Measurements from ENCODE around the gene RAP1A.
"Not testable (repeated sequence)": the region's sequence is repeated elsewhere in the genome, so short reads cannot be mapped to it uniquely, and the experiment has no call there.

Gene RAP1A

DNA sequence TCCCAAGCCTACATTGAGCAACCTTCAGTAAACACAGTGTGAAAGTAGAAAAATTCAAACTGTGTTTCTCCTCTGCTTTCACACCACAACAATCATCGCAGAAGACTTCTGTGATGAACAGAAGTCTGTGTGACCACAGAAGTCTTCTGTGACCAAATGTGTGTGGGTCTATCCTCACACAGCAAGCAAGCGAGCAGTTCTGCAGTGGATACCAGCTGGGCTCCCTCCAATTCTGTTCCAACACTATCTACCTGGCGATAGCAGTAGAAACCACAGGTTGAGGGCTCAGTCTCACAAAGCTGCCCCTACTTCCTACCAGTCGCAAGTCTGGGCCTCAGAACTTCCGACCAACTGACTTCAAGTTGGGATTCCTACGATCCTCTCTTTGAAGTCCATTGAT lies 21.0 kb upstream of the RAP1A start:
- Histone ChIP-seq H3K27me3 (ENCODE audit: control insufficient read depth, insufficient read depth, low read length) (no peaks in the 10 kb centered on the region), H3K4me1 (ENCODE audit: control insufficient read depth, insufficient read depth, low read length) (no peaks in the 10 kb centered on the region; the same call in 1 of the 2 replicates), H3K9me3 (ENCODE audit: control insufficient read depth, insufficient read depth, low read depth, low read length) (no peaks in the 10 kb centered on the region), H3K9ac (ENCODE audit: low read length) (no peak overlapping the region), H3K36me3 (ENCODE audit: control insufficient read depth, insufficient read depth, low read length) (no peaks in the 10 kb centered on the region), H3K27ac (ENCODE audit: low read depth, low read length) (no peak overlapping the region), H3K4me3 (ENCODE audit: low read depth, low read length) (no peak overlapping the region)

DNA sequence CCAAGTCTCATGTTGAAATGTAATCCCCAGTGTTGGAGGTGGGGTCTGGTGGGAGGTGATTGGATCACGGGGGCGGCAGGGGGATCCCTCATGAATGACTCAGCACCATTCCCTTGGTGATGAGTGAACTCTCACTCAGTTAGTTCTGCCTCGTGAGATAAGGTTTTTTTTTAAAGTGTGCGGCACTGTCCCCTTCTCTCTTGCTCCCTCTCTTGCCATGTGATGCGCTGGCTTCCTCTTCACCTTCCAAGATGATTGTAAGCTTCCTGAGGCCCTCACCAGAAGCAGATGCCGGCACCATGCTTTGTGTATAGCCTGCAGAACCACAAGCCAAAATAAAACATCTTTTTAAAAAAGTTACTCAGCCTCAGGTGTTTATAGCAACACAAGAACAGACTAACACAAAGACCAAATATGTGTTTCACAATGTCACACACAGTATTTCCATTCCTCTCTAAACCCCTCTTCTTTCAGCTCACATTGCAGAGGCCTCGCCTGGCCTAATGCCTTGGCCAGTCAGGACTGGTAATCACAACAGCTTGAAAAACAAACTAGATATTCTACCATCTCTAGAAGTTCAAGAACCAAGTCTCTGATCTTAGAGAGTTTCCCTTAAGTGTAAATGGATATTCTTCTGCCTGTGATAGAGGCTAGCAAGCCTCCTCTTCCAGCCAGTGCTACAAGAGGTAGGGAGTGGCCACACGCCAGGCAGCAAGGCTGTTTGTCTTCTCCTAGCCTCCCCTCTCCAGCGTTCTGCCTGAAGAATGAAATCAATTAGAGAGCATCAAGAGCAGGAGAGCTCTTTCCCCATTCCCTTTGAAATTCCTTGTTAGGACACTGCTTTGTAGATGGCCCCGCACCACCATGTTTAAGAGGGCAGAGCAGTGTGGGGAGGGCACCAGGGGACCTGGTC lies 19.6 kb upstream of the RAP1A start:
- Histone ChIP-seq H3K9me3 (ENCODE audit: control insufficient read depth, insufficient read depth, low read depth, low read length) (no peaks in the 10 kb centered on the region), H3K27ac (ENCODE audit: low read depth, low read length) (no peak overlapping the region), H3K4me1 (ENCODE audit: control insufficient read depth, insufficient read depth, low read length) (no peaks in the 10 kb centered on the region), H3K36me3 (ENCODE audit: control insufficient read depth, insufficient read depth, low read length) (no peaks in the 10 kb centered on the region), H3K4me3 (ENCODE audit: low read depth, low read length) (no peak overlapping the region), H3K27me3 (ENCODE audit: control insufficient read depth, insufficient read depth, low read length) (no peaks in the 10 kb centered on the region), H3K9ac (ENCODE audit: low read length) (no peak overlapping the region)

DNA sequence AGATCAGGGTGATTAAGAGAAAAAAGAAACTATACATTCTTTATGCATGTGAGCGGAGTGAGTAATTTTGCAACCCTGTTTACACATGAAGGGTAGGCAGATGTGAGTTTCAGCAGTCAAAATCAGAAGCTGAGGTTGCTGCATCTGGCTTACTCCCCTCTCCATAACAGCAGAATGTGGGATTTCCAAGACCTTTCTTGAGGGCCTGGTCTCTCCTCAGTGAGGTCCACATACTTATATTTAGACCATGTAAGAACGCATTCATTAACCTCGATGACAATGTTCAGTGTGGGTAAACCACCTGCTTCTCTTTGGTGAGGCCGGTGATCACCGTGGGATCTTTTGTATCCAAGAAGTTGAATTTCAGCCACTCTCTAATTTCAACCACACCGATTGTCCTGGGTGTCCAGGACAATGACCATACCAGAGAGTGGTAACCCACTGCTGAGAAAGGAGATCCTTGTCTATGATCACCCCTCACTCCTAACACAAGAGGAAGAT lies 18.7 kb upstream of the RAP1A start:
- Histone ChIP-seq H3K9ac (ENCODE audit: low read length) (no peak overlapping the region), H3K4me3 (ENCODE audit: low read depth, low read length) (no peak overlapping the region), H3K27me3 (ENCODE audit: control insufficient read depth, insufficient read depth, low read length) (no peaks in the 10 kb centered on the region), H3K36me3 (ENCODE audit: control insufficient read depth, insufficient read depth, low read length) (no peaks in the 10 kb centered on the region), H3K27ac (ENCODE audit: low read depth, low read length) (no peak overlapping the region), H3K4me1 (ENCODE audit: control insufficient read depth, insufficient read depth, low read length) (no peaks in the 10 kb centered on the region), H3K9me3 (ENCODE audit: control insufficient read depth, insufficient read depth, low read depth, low read length) (no peaks in the 10 kb centered on the region)

DNA sequence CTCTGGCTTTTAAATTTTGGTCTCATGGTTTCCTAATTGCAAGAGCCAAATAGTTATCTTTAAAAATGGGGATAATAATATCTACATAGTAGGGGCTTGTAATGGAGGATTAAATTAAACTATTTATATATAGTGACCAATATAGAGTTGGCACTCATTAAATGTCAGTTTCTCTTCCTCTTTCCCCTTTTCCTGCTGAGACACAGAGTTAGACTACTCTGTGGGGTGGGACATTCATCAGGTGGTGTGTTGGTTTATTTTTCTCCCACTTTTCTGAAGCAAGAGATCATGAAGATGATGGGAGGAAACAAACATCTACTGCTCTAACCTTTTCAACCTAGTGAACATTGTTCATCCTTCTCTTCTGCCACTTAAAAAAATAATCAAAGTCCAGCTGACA lies 17.3 kb upstream of the RAP1A start:
- Histone ChIP-seq H3K9ac (ENCODE audit: low read length) (no peak overlapping the region), H3K27ac (ENCODE audit: low read depth, low read length) (no peak overlapping the region)

DNA sequence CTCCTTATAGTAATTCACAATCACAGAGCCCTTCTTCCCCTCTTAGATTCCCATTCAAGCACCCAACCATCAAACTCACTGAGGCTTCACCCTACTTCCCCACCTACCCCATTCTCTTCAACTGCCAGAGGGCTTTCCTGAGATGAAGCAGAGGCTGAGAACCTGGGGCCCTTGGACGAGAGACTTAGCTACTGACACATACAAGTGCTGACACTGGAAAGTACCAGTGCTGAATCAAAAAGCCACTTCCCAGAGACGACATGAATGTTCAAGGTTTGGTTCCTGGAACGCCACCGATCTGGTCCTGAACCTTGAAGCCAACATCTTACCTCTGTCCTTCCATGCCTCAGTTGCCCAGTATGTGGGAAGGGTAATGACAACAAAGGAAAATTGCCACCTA lies 16.6 kb upstream of the RAP1A start:
- H3K27me3 ChIP-seq (ENCODE audit: control insufficient read depth, insufficient read depth, low read length) = no peaks in the 10 kb centered on the region
- no peaks in the 10 kb centered on the region for H3K36me3 ChIP-seq (ENCODE audit: control insufficient read depth, insufficient read depth, low read length)
- H3K27ac ChIP-seq (ENCODE audit: low read depth, low read length) = no peak overlapping the region
- H3K4me1 ChIP-seq (ENCODE audit: control insufficient read depth, insufficient read depth, low read length) = no peaks in the 10 kb centered on the region
- no peaks in the 10 kb centered on the region for H3K9me3 ChIP-seq (ENCODE audit: control insufficient read depth, insufficient read depth, low read depth, low read length)
- H3K9ac ChIP-seq (ENCODE audit: low read length) = no peak overlapping the region
- no peak overlapping the region for H3K4me3 ChIP-seq (ENCODE audit: low read depth, low read length)

More for the DNA sequence above, 17.3 kb upstream of the RAP1A start:
- Histone ChIP-seq H3K4me3 (ENCODE audit: low read depth, low read length) (no peak overlapping the region), H3K9me3 (ENCODE audit: control insufficient read depth, insufficient read depth, low read depth, low read length) (no peaks in the 10 kb centered on the region), H3K4me1 (ENCODE audit: control insufficient read depth, insufficient read depth, low read length) (no peaks in the 10 kb centered on the region), H3K27me3 (ENCODE audit: control insufficient read depth, insufficient read depth, low read length) (no peaks in the 10 kb centered on the region), H3K36me3 (ENCODE audit: control insufficient read depth, insufficient read depth, low read length) (no peaks in the 10 kb centered on the region)

DNA sequence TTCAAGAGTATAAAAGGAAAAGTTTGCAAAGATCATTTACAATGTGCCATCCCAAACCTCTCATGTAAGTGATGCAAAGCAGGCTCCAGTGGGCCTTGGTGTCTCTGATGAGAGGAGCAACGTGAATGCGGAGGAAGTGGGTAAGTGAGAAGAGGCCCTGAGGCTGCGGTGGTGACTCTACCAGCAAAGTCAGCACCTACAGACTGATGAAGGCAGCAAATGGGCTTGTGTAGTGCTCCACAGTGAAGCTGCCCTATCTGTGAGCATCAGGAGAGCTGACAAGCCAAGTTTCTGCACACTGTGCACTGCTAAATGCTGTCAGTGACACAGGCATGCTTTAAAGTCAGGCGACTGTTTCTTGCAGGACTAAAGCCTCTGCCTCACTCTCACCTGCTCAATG lies 15.6 kb upstream of the RAP1A start:
- H3K27ac ChIP-seq (ENCODE audit: low read depth, low read length) = no peak overlapping the region
- H3K9me3 ChIP-seq (ENCODE audit: control insufficient read depth, insufficient read depth, low read depth, low read length) = peaks cover 5% of the 10 kb centered on the region
- no peak overlapping the region for H3K9ac ChIP-seq (ENCODE audit: low read length)
- H3K4me3 ChIP-seq (ENCODE audit: low read depth, low read length) = no peak overlapping the region
- no peaks in the 10 kb centered on the region for H3K36me3 ChIP-seq (ENCODE audit: control insufficient read depth, insufficient read depth, low read length)
- no peaks in the 10 kb centered on the region for H3K27me3 ChIP-seq (ENCODE audit: control insufficient read depth, insufficient read depth, low read length)
- no peaks in the 10 kb centered on the region for H3K4me1 ChIP-seq (ENCODE audit: control insufficient read depth, insufficient read depth, low read length)

DNA sequence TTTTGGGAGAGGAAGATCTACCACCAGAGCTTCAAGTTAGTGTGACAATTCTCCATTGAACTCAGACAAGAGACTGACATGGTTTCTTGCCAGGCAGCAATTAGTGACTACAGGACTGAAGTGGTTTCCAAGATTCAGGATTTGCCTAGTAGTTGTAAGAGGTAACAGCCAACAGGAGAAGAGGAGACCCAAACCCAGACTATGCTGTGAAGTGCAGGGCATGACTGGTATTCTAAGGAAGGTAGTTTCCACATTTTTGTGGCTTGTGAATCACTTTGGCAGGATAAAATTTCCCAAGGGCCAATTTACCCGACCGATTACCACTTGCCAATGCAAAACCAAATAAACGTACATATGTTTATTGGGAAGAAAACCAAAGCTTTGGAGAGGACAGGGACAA lies 14.7 kb upstream of the RAP1A start:
- Histone ChIP-seq H3K27me3 (ENCODE audit: control insufficient read depth, insufficient read depth, low read length) (no peaks in the 10 kb centered on the region), H3K4me3 (ENCODE audit: low read depth, low read length) (no peak overlapping the region), H3K9ac (ENCODE audit: low read length) (no peak overlapping the region), H3K4me1 (ENCODE audit: control insufficient read depth, insufficient read depth, low read length) (no peaks in the 10 kb centered on the region), H3K36me3 (ENCODE audit: control insufficient read depth, insufficient read depth, low read length) (no peaks in the 10 kb centered on the region), H3K27ac (ENCODE audit: low read depth, low read length) (no peak overlapping the region), H3K9me3 (ENCODE audit: control insufficient read depth, insufficient read depth, low read depth, low read length) (peaks cover 10% of the 10 kb centered on the region)

DNA sequence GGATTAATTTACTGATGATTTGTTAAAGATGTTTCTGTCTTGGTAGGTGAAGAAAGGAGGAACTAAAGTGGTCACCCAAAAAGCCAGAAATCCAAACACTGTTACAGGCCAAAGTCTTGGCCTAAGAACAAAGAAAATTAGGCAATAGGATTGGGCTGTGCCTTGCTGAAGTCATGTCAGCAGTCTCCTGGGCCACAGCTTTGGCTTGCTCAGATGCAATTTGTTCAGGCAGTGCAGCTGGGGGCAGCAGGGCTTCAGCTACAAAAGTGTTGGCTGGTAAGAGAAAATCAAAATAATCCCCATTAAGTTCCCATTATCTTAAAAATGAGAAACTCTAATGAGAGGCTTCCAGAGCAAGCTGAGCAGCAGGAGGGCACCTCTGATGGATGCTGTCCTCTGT lies 14.0 kb upstream of the RAP1A start:
- Histone ChIP-seq H3K4me3 (ENCODE audit: low read depth, low read length) (no peak overlapping the region), H3K27ac (ENCODE audit: low read depth, low read length) (no peak overlapping the region), H3K9me3 (ENCODE audit: control insufficient read depth, insufficient read depth, low read depth, low read length) (peaks cover 10% of the 10 kb centered on the region), H3K9ac (ENCODE audit: low read length) (no peak overlapping the region), H3K36me3 (ENCODE audit: control insufficient read depth, insufficient read depth, low read length) (no peaks in the 10 kb centered on the region), H3K27me3 (ENCODE audit: control insufficient read depth, insufficient read depth, low read length) (no peaks in the 10 kb centered on the region), H3K4me1 (ENCODE audit: control insufficient read depth, insufficient read depth, low read length) (no peaks in the 10 kb centered on the region)

DNA sequence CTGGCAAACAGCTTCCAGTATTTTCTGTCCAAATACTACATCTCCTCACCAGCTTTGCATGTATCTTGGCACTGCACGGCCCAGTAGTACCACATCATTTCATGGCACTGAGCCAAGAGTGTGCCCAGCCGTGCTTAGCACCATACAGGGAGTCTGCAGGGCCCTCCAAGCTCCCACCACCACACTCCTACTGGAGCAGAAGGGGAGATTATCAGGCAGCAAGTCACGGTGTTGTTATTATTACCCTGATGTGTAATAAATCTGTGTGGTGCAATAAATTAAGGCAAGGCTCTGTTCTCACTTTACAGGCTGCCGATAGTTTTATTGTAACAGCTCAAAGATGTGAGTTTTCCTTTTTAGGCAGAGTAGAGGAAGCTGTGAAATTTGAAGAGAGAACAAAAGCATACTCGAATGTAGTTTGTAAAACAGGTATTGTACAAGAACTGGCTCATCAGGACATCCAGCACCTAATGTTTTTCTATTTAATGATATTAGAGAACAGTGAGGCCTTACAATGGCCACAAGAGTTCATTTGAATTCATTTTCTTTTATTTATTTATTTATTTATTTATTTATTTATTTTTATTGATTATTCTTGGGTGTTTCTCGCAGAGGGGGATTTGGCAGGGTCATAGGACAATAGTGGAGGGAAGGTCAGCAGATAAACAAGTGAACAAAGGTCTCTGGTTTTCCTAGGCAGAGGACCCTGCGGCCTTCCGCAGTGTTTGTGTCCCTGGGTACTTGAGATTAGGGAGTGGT lies 13.0 kb upstream of the RAP1A start:
- H3K27ac ChIP-seq (ENCODE audit: low read depth, low read length); H3K9ac ChIP-seq (ENCODE audit: low read length); H3K36me3 ChIP-seq (ENCODE audit: control insufficient read depth, insufficient read depth, low read length); H3K4me3 ChIP-seq (ENCODE audit: low read depth, low read length); H3K4me1 ChIP-seq (ENCODE audit: control insufficient read depth, insufficient read depth, low read length); H3K27me3 ChIP-seq (ENCODE audit: control insufficient read depth, insufficient read depth, low read length): not testable (repeated sequence)
- peaks cover 10% of the 10 kb centered on the region for H3K9me3 ChIP-seq (ENCODE audit: control insufficient read depth, insufficient read depth, low read depth, low read length)

DNA sequence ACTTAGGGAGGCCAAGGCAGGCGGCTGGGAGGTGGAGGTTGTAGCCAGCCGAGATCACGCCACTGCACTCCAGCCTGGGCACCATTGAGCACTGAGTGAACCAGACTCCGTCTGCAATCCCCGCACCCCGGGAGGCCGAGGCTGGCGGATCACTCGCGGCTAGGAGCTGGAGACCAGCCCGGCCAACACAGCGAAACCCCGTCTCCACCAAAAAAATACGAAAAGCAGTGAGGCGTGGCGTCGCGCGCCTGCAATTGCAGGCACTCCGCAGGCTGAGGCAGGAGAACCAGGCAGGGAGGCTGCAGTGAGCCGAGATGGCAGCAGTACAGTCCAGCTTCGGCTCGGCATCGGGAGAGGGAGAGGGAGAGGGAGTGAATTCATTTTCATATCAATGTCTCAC lies 11.1 kb upstream of the RAP1A start:
- H3K27me3 ChIP-seq (ENCODE audit: control insufficient read depth, insufficient read depth, low read length); H3K27ac ChIP-seq (ENCODE audit: low read depth, low read length); H3K4me3 ChIP-seq (ENCODE audit: low read depth, low read length); H3K36me3 ChIP-seq (ENCODE audit: control insufficient read depth, insufficient read depth, low read length); H3K9ac ChIP-seq (ENCODE audit: low read length); H3K4me1 ChIP-seq (ENCODE audit: control insufficient read depth, insufficient read depth, low read length): not testable (repeated sequence)
- H3K9me3 ChIP-seq (ENCODE audit: control insufficient read depth, insufficient read depth, low read depth, low read length) = peaks cover 10% of the 10 kb centered on the region

DNA sequence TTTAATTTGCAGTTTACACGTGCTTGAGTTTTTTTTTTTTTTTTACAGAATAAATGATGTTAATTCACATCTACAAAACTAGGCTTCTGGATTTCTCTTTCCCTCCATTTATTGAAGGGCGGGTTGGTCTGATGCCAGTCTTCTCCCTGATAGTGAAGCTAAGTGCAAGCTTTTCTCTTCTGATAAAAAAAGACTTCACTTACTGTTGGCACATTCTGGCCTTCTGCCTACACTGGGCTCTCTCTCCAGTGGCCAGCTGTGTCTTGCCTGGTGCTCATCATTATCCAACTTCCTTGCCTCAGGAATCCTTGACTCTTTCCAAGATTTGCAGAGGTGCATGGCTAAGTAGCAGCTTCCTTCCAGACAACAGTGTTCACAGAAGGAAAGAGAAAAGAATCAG lies 7.6 kb upstream of the RAP1A start:
- no peaks in the 10 kb centered on the region for H3K4me1 ChIP-seq (ENCODE audit: control insufficient read depth, insufficient read depth, low read length)
- H3K4me3 ChIP-seq (ENCODE audit: low read depth, low read length) = no peak overlapping the region
- no peak overlapping the region for H3K27ac ChIP-seq (ENCODE audit: low read depth, low read length)
- peaks cover 10% of the 10 kb centered on the region for H3K9me3 ChIP-seq (ENCODE audit: control insufficient read depth, insufficient read depth, low read depth, low read length)
- no peaks in the 10 kb centered on the region for H3K27me3 ChIP-seq (ENCODE audit: control insufficient read depth, insufficient read depth, low read length)
- no peak overlapping the region for H3K9ac ChIP-seq (ENCODE audit: low read length)
- H3K36me3 ChIP-seq (ENCODE audit: control insufficient read depth, insufficient read depth, low read length) = no peaks in the 10 kb centered on the region
